C4-2B (cell line): ENCODE measurements around the gene TBX2.

Experiments used
- ZFX ChIP-seq: fragments of 450-650 bp; IDR thresholded peaks from 2 replicates; pipeline ENCODE4 v1.6.1; 2017
- TF ChIP-seq, protein P1 (sequence below): fragments of 450-650 bp; conservative IDR thresholded peaks from 2 replicates; pipeline ENCODE4 v1.5.1; 2017; ENCODE audit warnings: mild to moderate bottlenecking

DNA sequence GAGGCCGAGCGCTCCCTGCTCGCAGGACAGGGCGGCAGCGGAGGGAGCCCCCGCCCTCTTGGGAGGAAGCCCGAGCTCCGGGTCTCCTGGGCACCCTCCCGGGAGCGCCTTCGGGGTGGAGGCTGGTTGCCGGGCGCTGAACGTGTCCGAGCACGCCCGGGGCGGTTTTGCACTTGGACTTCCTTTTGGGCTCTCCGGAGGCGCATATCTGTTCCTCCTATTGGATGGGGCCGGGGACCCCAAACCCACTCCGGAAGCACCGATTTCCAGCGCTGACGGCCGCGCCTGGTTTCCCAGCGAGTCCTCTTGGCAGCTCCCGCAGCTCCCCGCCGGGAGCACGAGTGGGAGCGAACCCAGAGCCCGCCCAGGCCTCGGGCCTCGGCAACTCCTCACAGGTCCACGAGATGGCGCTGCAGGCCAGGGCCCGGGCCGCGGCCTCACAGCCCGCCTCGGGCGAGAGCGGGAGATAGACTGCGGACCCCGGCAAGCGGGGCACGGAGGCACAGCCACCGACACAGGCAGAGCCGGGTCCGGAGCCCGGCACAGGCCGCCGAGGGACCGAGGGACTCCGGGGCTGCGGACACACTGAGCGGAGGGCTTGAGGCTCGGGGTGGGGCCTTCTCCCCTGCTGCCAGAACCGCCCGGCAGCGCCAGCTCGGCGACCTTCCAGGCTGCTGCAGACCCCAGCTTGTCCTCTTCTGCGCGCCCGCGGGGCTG, 12.7 kb downstream of the TBX2 start:
- TF ChIP-seq, protein P1, sequence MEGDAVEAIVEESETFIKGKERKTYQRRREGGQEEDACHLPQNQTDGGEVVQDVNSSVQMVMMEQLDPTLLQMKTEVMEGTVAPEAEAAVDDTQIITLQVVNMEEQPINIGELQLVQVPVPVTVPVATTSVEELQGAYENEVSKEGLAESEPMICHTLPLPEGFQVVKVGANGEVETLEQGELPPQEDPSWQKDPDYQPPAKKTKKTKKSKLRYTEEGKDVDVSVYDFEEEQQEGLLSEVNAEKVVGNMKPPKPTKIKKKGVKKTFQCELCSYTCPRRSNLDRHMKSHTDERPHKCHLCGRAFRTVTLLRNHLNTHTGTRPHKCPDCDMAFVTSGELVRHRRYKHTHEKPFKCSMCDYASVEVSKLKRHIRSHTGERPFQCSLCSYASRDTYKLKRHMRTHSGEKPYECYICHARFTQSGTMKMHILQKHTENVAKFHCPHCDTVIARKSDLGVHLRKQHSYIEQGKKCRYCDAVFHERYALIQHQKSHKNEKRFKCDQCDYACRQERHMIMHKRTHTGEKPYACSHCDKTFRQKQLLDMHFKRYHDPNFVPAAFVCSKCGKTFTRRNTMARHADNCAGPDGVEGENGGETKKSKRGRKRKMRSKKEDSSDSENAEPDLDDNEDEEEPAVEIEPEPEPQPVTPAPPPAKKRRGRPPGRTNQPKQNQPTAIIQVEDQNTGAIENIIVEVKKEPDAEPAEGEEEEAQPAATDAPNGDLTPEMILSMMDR = peak; percentile 99
- no peak for TF ChIP-seq ZFX
